Stimulated activated CD8-positive, alpha-beta memory T cell treated with anti-CD3 and anti-CD28 coated beads, Interleukin-4, amount 100 ng/mL, for 1 hour (primary cell): ENCODE results near the gene CREM.
"Not testable (repeated sequence)": the region's sequence is repeated elsewhere in the genome, so short reads cannot be mapped to it uniquely, and the experiment has no call there.

ENCODE experiments used
- DNase-seq, 2 donors: peaks; one replicate each; pipeline ENCODE4 v3.0.0-alpha.2; 2020; ENCODE audit warnings: low read depth in 2 of 2, low spot score in 1 of 2

The CREM gene

GRCh38 chr10:35192645-35193249, 66.1 kb downstream of the CREM start:
- DNase-seq = no peak

GRCh38 chr10:35194471-35194870, 67.8 kb downstream of the CREM start:
- DNase-seq = no peak

GRCh38 chr10:35194906-35195305, 68.3 kb downstream of the CREM start:
- no peak for DNase-seq

GRCh38 chr10:35195361-35196306, 69.0 kb downstream of the CREM start:
- peak; percentile 41 to 56 for DNase-seq

DNA sequence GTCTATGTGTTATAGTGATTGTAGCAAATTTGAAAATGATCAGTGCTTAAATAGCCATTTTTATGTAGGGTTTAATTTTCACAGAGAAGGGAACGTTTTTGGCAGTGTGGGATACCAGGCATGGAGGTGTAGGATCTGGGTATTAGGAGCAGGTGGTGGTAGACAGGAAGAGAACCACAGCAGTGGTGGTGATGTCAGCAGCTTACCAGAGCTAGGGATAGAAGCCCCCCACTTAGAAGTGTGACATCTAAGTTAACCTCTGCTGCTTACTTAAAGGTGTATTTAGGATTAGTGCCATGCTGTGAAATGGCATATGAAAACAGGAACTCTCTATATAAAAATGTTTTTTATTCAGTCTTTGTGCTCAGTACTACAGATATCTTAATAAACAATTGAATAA, 73.8 kb downstream of the CREM start:
- no peak for DNase-seq

DNA sequence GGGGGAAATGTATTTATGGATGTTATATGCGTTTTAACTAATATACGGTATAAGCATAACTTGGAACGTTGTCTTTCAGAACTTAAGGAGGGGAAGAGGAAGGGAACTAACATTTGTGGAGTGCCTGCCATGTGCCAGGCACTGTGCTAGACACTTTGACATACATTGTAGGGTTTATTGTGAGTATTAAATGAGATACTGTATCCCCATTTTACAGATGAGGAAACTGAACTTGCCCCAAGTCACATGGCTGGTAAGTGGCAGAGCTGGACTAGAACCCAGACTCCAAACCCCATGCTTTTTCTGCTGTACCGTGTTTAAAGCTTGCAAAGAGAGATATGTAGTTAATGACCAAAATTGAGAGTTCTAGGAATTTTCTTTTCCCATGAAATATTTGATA, 74.6 kb downstream of the CREM start:
- DNase-seq = no peak

DNA sequence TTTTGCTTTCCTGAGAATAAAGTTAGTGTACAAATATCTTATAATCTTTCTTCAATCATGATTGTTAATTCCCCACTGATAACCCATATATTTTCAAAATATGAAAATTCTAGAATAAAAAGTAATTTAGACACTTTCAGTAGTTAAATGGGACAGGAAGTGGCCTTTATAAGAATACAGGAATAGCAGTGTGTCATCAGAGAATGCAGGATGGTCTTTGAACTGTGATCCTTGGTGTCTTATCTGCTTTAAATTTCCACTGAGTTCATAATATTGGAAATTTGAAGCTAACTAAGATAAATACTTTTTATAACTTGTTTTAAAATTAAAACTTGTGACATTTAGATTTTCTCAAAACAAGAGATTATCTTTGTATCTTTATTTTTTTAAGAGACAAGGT, 75.4 kb downstream of the CREM start:
- no peak for DNase-seq

GRCh38 chr10:35203745-35204144, 77.1 kb downstream of the CREM start:
- DNase-seq = no peak

GRCh38 chr10:35204650-35205319, 78.1 kb downstream of the CREM start:
- DNase-seq = no peak

DNA sequence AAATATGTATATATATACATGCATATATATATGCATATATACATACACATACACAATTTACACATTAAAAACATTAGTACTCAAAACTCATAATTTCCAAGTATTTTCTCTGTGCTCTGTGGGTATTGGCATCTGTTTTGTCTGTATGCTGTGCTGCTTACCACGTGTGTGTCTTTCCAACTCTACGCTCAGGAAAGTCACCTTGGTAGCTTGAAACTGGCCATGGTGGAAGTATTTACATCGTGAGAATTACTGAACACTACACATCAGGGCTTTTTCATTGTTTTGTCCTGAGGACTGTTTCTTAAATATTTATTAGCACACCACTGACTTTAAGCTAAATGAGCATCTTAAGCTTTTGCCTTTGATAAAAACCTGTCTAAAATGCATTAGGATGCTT, 79.6 kb downstream of the CREM start:
- DNase-seq = no peak

- no peak for DNase-seq
Measured at GRCh38 chr10:35208536-35208935, 81.9 kb downstream of the CREM start.

- no peak for DNase-seq
Measured at GRCh38 chr10:35208949-35209613, 82.4 kb downstream of the CREM start.

DNA sequence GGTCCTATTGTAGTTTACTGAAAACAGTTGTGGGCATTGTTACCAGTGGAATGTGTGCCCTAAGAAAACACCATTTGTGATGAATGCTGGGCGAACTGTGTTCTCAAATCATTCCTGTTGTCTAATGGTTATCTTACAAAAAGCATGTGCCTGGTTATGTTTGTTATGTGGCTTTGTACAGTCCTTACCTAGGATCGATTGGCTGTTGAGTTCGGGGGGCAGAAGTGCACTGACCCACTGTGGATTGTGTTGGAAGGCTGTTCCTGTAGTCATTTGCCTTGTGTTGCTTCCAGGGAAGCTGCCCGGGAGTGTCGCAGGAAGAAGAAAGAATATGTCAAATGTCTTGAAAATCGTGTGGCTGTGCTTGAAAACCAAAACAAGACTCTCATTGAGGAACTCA, 84.3 kb downstream of the CREM start:
- no peak for DNase-seq

GRCh38 chr10:35211390-35211789, 84.7 kb downstream of the CREM start:
- DNase-seq = no peak

DNA sequence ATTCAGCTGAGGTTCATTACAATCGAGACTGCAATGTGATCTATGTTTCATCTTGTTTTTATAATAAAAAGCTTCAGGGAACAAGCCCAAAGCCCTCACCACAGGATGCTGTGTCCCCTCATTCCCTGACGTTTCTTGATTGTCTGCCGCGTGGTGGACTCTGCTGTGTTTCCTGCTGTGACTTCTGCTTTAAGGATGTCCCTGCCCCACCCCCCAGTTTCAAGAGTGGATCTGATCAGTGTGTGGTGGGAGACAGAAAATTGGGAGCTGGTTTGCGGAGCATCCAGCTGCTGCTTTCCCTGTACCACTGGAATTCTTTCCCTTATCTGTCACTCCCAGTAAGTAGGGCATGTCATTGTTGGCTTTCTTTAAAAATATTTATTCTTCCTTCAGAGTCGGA, 86.2 kb downstream of the CREM start:
- no peak for DNase-seq

- no peak for DNase-seq
Measured at GRCh38 chr10:35213699-35214098, 87.1 kb downstream of the CREM start.

GRCh38 chr10:35214607-35215020, 88.0 kb downstream of the CREM start:
- no peak for DNase-seq

- DNase-seq = no peak
Measured at GRCh38 chr10:35215107-35215506, 88.5 kb downstream of the CREM start.

- no peak for DNase-seq
Measured at GRCh38 chr10:35216303-35216905, 89.8 kb downstream of the CREM start.

GRCh38 chr10:35216956-35217355, 90.3 kb downstream of the CREM start:
- DNase-seq = not testable (repeated sequence)

DNA sequence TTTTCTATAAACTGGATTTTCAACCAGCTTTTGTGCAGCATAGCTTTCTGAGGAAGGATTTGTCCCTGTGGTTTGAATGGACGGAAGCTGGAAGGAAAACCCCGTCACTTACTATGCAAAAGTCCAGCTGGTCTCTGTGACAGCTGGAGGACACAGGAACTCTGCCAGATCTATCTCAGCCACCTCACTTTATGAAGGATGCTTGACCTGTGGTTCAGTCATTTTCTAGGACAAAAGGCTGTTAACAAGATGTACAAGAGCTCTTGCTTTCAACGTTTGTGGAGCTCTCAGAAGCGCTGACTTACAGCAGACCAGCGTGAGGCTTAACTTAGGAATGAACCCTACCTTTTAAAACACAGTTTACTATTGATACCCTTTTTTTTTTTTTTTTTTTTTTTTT, 90.8 kb downstream of the CREM start:
- DNase-seq = no peak
